ENCODE data around the gene PCCA.
"Not testable (repeated sequence)": the region's sequence is repeated elsewhere in the genome, so short reads cannot be mapped to it uniquely, and the experiment has no call there.

Gene PCCA

GRCh38 chr13:100247937-100248336, 159.0 kb downstream of the PCCA start:
- DNase-seq = no peak

GRCh38 chr13:100254002-100254401, 165.1 kb downstream of the PCCA start:
- no peak for DNase-seq

- DNase-seq = no peak
These were observed 173.5 kb downstream of the PCCA start for GRCh38 chr13:100262404-100262803.

- no peak for DNase-seq
These were observed 177.1 kb downstream of the PCCA start for GRCh38 chr13:100266026-100266425.

DNA sequence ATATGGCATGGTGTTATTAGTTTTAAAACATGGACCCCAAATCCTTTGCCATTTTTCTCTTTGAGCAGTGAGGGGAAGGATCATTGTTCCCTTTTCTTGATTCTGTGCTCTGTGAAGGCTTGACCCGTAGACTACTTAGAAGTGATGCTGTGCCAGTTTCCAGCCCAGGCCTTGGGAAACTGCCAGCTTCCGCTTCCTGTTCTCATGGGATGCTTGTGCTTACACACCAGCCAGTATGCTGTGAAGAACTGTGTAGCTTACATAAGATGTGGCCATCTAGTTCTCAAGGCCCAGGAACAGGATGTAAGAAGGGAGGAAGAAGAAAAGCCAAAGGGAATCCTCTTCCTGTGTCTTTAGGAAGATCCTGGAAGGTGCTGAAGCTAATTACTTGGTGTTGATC, 180.9 kb downstream of the PCCA start:
- no peak for DNase-seq

DNA sequence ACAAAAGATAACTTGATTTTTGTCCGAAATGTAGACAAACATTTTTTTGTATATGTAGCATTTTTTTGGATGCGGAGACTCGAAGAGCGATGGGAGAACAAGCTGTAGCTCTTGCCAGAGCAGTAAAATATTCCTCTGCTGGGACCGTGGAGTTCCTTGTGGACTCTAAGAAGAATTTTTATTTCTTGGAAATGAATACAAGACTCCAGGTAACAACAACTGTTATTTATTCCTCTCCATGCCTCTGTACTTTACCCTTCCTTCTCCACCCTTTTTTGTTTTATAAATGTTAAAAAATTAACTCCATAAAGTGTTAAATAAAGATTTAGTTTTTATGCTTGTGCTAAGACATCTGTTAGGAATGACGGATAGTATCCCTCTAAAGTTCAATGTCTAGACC, 184.2 kb downstream of the PCCA start:
- no peak for DNase-seq

GRCh38 chr13:100273552-100273951, 184.7 kb downstream of the PCCA start:
- no peak for DNase-seq

GRCh38 chr13:100274942-100275506, 186.1 kb downstream of the PCCA start:
- no peak for DNase-seq

DNA sequence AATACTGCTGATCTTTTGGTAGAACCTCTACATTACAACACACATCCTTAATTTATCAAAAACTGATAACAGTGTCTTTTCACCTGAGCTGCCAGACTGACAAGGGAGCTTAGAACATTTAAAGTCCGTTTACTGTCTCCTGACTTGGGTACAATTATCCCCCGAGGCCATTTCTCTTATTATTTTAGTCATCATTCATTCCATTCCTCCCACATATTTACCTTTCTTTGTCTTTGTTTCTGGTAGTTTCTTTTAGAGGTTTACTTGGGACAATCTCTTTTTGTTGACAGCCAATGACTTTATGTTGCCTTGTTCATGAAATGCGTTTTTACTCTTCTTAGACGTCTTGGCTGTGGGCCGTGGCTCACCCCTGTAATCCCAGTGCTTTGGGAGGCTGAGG, 186.9 kb downstream of the PCCA start:
- DNase-seq = no peak

DNA sequence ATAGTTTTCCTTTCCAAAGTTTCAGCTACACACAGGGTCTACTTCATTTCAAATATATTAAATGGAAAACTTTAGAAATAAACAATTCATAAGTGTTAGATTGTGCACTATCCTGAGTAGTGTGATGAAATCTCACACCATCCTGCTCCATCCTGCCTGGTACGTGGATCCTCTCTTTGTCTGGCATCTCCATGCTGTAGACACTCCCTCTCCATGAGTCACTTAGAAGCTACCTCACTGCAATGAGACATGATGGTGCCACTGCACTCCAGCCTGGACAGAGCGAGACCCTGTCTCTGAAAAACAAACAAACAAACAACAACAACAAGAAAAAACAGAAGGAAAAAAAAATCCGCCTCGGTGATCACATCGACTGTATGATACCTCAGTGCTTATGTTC, 191.8 kb downstream of the PCCA start:
- no peak for DNase-seq

DNA sequence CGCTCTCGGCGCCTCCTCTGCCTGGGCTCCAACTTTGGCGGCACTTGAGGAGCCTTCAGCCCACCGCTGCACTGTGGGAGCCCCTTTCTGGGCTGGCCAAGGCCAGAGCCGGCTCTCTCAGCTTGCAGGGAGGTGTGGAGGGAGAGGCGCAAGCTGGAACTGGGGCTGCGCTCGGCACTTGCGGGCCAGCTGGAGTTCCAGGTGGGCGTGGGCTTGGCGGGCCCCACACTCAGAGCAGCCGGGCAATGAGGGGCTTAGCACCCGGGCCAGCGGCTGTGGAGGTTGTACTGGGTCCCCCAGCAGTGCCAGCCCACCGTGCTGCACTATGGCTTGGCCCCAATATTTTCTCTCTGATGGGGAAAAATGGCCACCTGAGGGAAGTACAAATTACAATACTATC, 193.4 kb downstream of the PCCA start:
- DNase-seq = not testable (repeated sequence)

- no peak for DNase-seq
These were observed 201.4 kb downstream of the PCCA start for GRCh38 chr13:100290165-100290801.

GRCh38 chr13:100291624-100292023, 202.7 kb downstream of the PCCA start:
- no peak for DNase-seq

GRCh38 chr13:100297413-100297812, 208.5 kb downstream of the PCCA start:
- DNase-seq = no peak

GRCh38 chr13:100298116-100298681, 209.3 kb downstream of the PCCA start:
- DNase-seq = no peak

DNA sequence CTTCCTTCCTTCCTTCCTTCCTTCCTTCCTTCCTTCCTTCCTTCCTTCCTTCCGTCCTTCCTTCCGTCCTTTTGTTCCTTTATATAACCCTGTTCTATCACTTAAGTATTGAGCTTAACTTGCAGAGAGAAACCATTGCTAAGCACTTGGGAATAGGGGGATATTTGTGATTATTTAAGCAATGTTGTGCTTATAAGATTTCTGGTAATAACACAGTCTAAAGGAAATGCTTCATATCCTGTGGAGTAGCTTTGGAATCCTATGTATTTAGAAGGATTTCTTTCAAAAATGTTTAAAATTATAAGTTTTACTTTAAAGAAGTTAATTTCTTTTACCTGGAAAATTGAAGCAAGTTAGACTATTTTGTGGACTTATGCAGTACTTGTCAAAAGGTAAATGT, 209.8 kb downstream of the PCCA start:
- no peak for DNase-seq

GRCh38 chr13:100300243-100300642, 211.3 kb downstream of the PCCA start:
- DNase-seq = no peak

DNA sequence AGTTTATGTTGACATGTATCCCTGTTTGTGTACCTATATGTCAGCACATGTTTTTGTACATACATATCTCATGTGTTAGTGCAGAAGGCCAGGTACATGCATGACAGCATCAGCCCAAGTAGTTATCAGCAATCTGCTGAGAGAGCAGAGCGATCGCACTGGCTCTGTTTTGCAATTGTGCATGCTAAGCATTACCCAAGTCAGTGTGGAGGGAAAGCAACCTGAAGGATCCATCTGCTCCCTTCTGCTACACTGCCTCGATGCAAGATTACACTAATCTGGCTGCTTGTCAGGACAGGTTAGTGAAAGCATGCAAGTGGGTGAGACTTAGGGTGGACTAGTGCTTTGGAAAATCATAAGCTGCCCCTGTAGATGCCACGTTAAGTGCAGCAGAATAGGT, 211.8 kb downstream of the PCCA start:
- DNase-seq = no peak

GRCh38 chr13:100301418-100301817, 212.5 kb downstream of the PCCA start:
- no peak for DNase-seq

DNA sequence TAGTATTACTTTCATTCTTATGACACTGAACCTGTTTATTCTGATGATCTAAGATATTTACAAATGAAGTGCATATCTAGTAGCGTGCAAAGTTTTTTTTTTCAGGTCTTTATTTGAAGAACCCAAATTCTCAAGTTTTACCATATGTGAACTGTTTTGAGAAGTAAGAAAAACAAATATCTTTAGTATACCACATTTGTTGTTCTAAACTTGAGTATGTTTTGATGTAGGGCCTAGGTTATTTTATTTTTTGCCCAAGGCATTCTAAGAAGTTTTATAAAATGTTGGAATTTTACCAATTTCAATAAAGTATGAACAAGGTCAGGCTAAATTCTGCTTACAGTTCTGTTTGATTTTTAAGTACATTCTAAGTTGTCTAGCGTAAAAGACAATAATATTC, 213.5 kb downstream of the PCCA start:
- no peak for DNase-seq

GRCh38 chr13:100304229-100304628, 215.3 kb downstream of the PCCA start:
- no peak for DNase-seq

DNA sequence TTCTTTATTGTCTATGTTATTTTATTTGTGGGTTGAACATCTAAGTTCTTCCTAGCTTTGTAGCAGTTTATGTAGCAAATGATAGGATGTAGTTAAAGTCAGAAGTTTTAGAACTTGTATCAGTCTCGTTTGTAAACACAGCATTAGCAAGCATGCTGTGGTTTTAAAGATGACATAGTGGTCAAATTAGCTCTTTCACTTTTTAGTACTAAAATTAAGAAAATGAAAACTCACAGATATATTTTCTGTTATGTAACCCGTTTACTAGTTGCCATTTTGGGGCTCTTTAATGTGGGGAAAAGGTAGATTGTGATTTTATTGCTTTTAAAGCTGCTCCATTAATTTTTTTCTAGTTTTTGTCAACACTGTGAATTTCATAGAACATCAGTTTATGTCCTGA, 216.5 kb downstream of the PCCA start:
- DNase-seq = no peak

GRCh38 chr13:100306030-100306429, 217.1 kb downstream of the PCCA start:
- DNase-seq = no peak

DNA sequence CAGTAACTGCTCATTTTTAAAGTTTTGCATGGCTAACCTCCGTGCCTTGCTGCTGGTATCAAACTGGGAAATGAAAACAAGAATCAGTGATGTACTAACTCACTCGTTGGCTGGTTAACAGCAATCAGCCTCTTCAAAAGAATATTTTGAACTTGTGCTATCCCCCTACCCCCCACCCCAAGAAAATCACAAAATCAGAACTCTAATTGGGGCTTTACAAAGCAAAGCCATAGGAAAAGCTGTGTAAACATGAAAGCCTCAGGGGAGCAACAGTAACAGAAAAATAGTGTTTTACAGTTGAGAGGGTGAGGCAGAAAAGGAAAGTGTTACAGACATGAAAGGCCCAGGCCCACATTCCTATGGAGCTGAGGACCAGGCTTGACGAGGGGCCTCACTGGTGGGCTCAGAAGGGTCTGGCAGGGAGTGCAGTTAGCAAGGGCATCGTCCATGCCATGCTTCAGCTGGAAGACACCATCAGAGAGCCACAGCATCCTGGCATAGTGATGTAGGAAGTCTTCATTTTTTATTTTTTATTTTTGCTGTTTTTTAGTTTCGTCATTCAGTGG, 217.6 kb downstream of the PCCA start:
- no peak for DNase-seq
